Fibroblast of skin of left quadriceps (primary cell): ENCODE results near the gene CDH22.

ENCODE experiments used
- DNase-seq, 2 experiments: peaks; one replicate each; pipeline ENCODE4 v3.0.0-alpha.2; 2013; ENCODE audit warnings: low read depth in 2 of 2

The CDH22 gene

GRCh38 chr20:46214824-46215488, 93.3 kb downstream of the CDH22 start:
- DNase-seq = no peak

- DNase-seq = peak; percentile 9 to 16
Observed at GRCh38 chr20:46213946-46214823, 94.1 kb downstream of the CDH22 start.

GRCh38 chr20:46212876-46213275, 95.4 kb downstream of the CDH22 start:
- no peak for DNase-seq

- DNase-seq = no peak
Observed at GRCh38 chr20:46212252-46212651, 96.0 kb downstream of the CDH22 start.

- no peak for DNase-seq
Observed at GRCh38 chr20:46211331-46211722, 97.0 kb downstream of the CDH22 start.

GRCh38 chr20:46210672-46211330, 97.5 kb downstream of the CDH22 start:
- DNase-seq = no peak

GRCh38 chr20:46209930-46210671, 98.2 kb downstream of the CDH22 start:
- DNase-seq = no peak

GRCh38 chr20:46207793-46208192, 100.5 kb downstream of the CDH22 start:
- no peak for DNase-seq

GRCh38 chr20:46206992-46207549, 101.2 kb downstream of the CDH22 start:
- DNase-seq = no peak

GRCh38 chr20:46206025-46206424, 102.3 kb downstream of the CDH22 start:
- DNase-seq = no peak

- DNase-seq = no peak
Observed at GRCh38 chr20:46205349-46205748, 102.9 kb downstream of the CDH22 start.

- DNase-seq = no peak
Observed at GRCh38 chr20:46204594-46205186, 103.6 kb downstream of the CDH22 start.

GRCh38 chr20:46203510-46203837, 104.8 kb downstream of the CDH22 start:
- no peak for DNase-seq

- DNase-seq = no peak
Observed at GRCh38 chr20:46202766-46203509, 105.4 kb downstream of the CDH22 start.

GRCh38 chr20:46200582-46201570, 107.4 kb downstream of the CDH22 start:
- DNase-seq = no peak

GRCh38 chr20:46199198-46199597, 109.1 kb downstream of the CDH22 start:
- no peak for DNase-seq

- DNase-seq = no peak
Observed at GRCh38 chr20:46196990-46197389, 111.3 kb downstream of the CDH22 start.

- DNase-seq = no peak
Observed at GRCh38 chr20:46195264-46196036, 112.8 kb downstream of the CDH22 start.

- DNase-seq = no peak
Observed at GRCh38 chr20:46194409-46194808, 113.9 kb downstream of the CDH22 start.
